ENCODE data around the gene VASN.
"Not testable (repeated sequence)": the region's sequence is repeated elsewhere in the genome, so short reads cannot be mapped to it uniquely, and the experiment has no call there.

Gene VASN

GRCh38 chr16:4337540-4338088 is 34.0 kb upstream of the VASN start:
- no peak for DNase-seq (ENCODE audit: low read depth in 2 of 2)

GRCh38 chr16:4338125-4338582 is 33.5 kb upstream of the VASN start:
- DNase-seq (ENCODE audit: low read depth in 2 of 2): no peak

- no peak for DNase-seq (ENCODE audit: low read depth in 2 of 2)
These were observed 32.8 kb upstream of the VASN start for GRCh38 chr16:4338712-4339299.

GRCh38 chr16:4339455-4339854 is 32.2 kb upstream of the VASN start:
- DNase-seq (ENCODE audit: low read depth in 2 of 2): no peak

- DNase-seq (ENCODE audit: low read depth in 2 of 2): no peak
These were observed 31.7 kb upstream of the VASN start for GRCh38 chr16:4339909-4340308.

- DNase-seq (ENCODE audit: low read depth in 2 of 2): no peak
These were observed 31.2 kb upstream of the VASN start for GRCh38 chr16:4340443-4340842.

GRCh38 chr16:4341250-4341649 is 30.4 kb upstream of the VASN start:
- no peak for DNase-seq (ENCODE audit: low read depth in 2 of 2)

GRCh38 chr16:4342866-4343744 is 28.5 kb upstream of the VASN start:
- DNase-seq (ENCODE audit: low read depth in 2 of 2): no peak

GRCh38 chr16:4344300-4344982 is 27.2 kb upstream of the VASN start:
- DNase-seq (ENCODE audit: low read depth in 2 of 2): not testable (repeated sequence)

GRCh38 chr16:4344983-4345835 is 26.4 kb upstream of the VASN start:
- no peak for DNase-seq (ENCODE audit: low read depth in 2 of 2)

- no peak for DNase-seq (ENCODE audit: low read depth in 2 of 2)
These were observed 25.5 kb upstream of the VASN start for GRCh38 chr16:4345836-4346781.

GRCh38 chr16:4347010-4347409 is 24.6 kb upstream of the VASN start:
- no peak for DNase-seq (ENCODE audit: low read depth in 2 of 2)

- DNase-seq (ENCODE audit: low read depth in 2 of 2): no peak
These were observed 23.7 kb upstream of the VASN start for GRCh38 chr16:4347765-4348509.

- no peak for DNase-seq (ENCODE audit: low read depth in 2 of 2)
These were observed 22.3 kb upstream of the VASN start for GRCh38 chr16:4349332-4349731.

- DNase-seq (ENCODE audit: low read depth in 2 of 2): no peak
These were observed 21.3 kb upstream of the VASN start for GRCh38 chr16:4350365-4350786.

GRCh38 chr16:4350787-4351659 is 20.6 kb upstream of the VASN start, which contains the start of gene PAM16:
PAM16 (minus strand) TSS chr16:4351321; CDS start chr16:4351234, 87 bp downstream.
- peak; percentile 97 to 98 for DNase-seq (ENCODE audit: low read depth in 2 of 2)

- no peak for DNase-seq (ENCODE audit: low read depth in 2 of 2)
These were observed 19.8 kb upstream of the VASN start for GRCh38 chr16:4351880-4352279.

GRCh38 chr16:4352843-4353242 is 18.8 kb upstream of the VASN start:
- DNase-seq (ENCODE audit: low read depth in 2 of 2): no peak

Data from stimulated activated CD8-positive, alpha-beta memory T cell treated with anti-CD3 and anti-CD28 coated beads, Interleukin-7, amount 100 ng/mL, for 1 hour (primary cell).